Measurements from ENCODE around the gene MAP3K7CL.

DNA sequence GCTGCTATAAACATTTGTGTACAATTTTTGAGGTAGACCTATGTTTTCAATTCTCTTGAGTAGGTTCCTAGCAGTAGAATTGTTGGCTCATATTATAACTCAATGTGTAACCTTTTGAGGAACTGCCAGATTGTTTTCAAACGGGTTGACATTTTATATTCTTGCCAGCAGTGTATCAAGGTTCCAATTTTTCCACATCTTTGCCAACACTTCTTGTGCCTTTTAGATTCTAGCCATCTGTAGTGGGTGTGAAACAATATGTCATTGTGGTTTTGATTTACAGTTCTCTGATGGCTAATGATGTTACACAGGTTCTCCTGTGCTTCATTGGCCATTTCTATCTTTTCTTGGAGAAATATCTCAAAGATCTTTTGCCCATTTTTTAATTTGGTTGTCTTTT is 36.4 kb downstream of the MAP3K7CL start:
- TF ChIP-seq, protein P1, sequence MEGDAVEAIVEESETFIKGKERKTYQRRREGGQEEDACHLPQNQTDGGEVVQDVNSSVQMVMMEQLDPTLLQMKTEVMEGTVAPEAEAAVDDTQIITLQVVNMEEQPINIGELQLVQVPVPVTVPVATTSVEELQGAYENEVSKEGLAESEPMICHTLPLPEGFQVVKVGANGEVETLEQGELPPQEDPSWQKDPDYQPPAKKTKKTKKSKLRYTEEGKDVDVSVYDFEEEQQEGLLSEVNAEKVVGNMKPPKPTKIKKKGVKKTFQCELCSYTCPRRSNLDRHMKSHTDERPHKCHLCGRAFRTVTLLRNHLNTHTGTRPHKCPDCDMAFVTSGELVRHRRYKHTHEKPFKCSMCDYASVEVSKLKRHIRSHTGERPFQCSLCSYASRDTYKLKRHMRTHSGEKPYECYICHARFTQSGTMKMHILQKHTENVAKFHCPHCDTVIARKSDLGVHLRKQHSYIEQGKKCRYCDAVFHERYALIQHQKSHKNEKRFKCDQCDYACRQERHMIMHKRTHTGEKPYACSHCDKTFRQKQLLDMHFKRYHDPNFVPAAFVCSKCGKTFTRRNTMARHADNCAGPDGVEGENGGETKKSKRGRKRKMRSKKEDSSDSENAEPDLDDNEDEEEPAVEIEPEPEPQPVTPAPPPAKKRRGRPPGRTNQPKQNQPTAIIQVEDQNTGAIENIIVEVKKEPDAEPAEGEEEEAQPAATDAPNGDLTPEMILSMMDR (IDR thresholded peaks at IDR 0.05; ENCODE audit: low read depth, low read length, missing input control), result no peak
- TF ChIP-seq RAD21 (IDR thresholded peaks at IDR 0.05) (no peak), MAX (IDR thresholded peaks at IDR 0.05) (no peak), RXRA (IDR thresholded peaks at IDR 0.05) (no peak), SP1 (IDR thresholded peaks at IDR 0.05) (peak; percentile 5), GABPA (IDR thresholded peaks at IDR 0.05 in 1 of 2, conservative IDR thresholded peaks at IDR 0.05 in 1 of 2) (no peak), JUND (IDR thresholded peaks at IDR 0.05) (peak in 1 of 2 donors; percentile 15), TAF1 (conservative IDR thresholded peaks at IDR 0.05) (no peak), FOXA1 (IDR thresholded peaks at IDR 0.05) (no peak), EGR1 (IDR thresholded peaks at IDR 0.05; ENCODE audit: low read depth in 2 of 2) (no peak), ZBTB33 (IDR thresholded peaks at IDR 0.05) (peak; percentile 6)
- TF ChIP-seq, protein P2, sequence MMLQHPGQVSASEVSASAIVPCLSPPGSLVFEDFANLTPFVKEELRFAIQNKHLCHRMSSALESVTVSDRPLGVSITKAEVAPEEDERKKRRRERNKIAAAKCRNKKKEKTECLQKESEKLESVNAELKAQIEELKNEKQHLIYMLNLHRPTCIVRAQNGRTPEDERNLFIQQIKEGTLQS (IDR thresholded peaks at IDR 0.05), result no peak
- TF ChIP-seq, protein P3, sequence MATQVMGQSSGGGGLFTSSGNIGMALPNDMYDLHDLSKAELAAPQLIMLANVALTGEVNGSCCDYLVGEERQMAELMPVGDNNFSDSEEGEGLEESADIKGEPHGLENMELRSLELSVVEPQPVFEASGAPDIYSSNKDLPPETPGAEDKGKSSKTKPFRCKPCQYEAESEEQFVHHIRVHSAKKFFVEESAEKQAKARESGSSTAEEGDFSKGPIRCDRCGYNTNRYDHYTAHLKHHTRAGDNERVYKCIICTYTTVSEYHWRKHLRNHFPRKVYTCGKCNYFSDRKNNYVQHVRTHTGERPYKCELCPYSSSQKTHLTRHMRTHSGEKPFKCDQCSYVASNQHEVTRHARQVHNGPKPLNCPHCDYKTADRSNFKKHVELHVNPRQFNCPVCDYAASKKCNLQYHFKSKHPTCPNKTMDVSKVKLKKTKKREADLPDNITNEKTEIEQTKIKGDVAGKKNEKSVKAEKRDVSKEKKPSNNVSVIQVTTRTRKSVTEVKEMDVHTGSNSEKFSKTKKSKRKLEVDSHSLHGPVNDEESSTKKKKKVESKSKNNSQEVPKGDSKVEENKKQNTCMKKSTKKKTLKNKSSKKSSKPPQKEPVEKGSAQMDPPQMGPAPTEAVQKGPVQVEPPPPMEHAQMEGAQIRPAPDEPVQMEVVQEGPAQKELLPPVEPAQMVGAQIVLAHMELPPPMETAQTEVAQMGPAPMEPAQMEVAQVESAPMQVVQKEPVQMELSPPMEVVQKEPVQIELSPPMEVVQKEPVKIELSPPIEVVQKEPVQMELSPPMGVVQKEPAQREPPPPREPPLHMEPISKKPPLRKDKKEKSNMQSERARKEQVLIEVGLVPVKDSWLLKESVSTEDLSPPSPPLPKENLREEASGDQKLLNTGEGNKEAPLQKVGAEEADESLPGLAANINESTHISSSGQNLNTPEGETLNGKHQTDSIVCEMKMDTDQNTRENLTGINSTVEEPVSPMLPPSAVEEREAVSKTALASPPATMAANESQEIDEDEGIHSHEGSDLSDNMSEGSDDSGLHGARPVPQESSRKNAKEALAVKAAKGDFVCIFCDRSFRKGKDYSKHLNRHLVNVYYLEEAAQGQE (IDR thresholded peaks at IDR 0.05), result no peak
